PC-9 (cell line): ENCODE data around the gene ATP1A2. TPM values are rescaled to one million over a fixed set of nuclear protein-coding genes. Genes with fewer than 3 reads are reported as not detected.

Source experiments
- BruUV-seq: library from RNA; stranded (reverse); fragments of 400-500 nt; replicated peaks from 2 replicates; lab custom pipeline; 2021; lab: Mats Ljungman, UMichigan
- CTCF ChIA-PET: fragments of 300-600 bp; sonication (Branson Sonifier 250); formaldehyde crosslinking; loops from one replicate; lab custom pipeline; 2022; ENCODE audit warnings: antibody characterized with exemption; lab: Charles Lee
- POLR2A ChIA-PET: fragments of 300-600 bp; sonication (Branson Sonifier 250); formaldehyde crosslinking; loops from one replicate; lab custom pipeline; 2022; ENCODE audit warnings: antibody characterized with exemption; ENCODE audit not compliant: unreplicated experiment; lab: Charles Lee
- DNase-seq, 2 experiments: peaks; one replicate each; pipeline versions ENCODE4 v3.0.0 to v3.0.0-alpha.2; 2015 to 2022; ENCODE audit warnings: mixed read lengths in 1 of 2
- H2AFZ ChIP-seq: fragments of 200-600 bp; sonication (generic); 2 replicates; pipeline ENCODE4 v1.8.1; 2017; ENCODE audit warnings: antibody characterized with exemption
- H3F3A ChIP-seq: fragments of 200-600 bp; sonication (generic); 2 replicates; pipeline ENCODE4 v1.8.1; 2017; ENCODE audit warnings: antibody characterized with exemption, mild to moderate bottlenecking, low read depth; ENCODE audit not compliant: insufficient read depth
- H3K27ac ChIP-seq: fragments of 200-600 bp; sonication (generic); 2 replicates; pipeline ENCODE4 v1.6.1; 2016; ENCODE audit warnings: mixed run types
- H3K27me3 ChIP-seq: fragments of 200-600 bp; sonication (generic); 2 replicates; pipeline ENCODE4 v1.6.1; 2016; ENCODE audit warnings: low read depth, mixed run types; ENCODE audit not compliant: insufficient read depth
- H3K36me3 ChIP-seq: fragments of 200-600 bp; sonication (generic); 2 replicates; pipeline ENCODE4 v1.6.1; 2016; ENCODE audit warnings: low read depth, mixed run types
- H3K4me1 ChIP-seq: fragments of 200-600 bp; sonication (generic); replicated peaks from 2 replicates; pipeline ENCODE4 v1.6.1; 2016; ENCODE audit warnings: mixed run types; ENCODE audit not compliant: insufficient read depth
- H3K4me2 ChIP-seq: fragments of 200-600 bp; sonication (generic); 2 replicates; pipeline ENCODE4 v1.6.1; 2017; ENCODE audit warnings: mixed run types
- H3K4me3 ChIP-seq: fragments of 200-600 bp; sonication (generic); 2 replicates; pipeline ENCODE4 v1.6.1; 2016; ENCODE audit warnings: mixed run types
- H3K79me2 ChIP-seq: fragments of 200-600 bp; sonication (generic); 2 replicates; pipeline ENCODE4 v1.6.1; 2017; ENCODE audit warnings: low read depth, mixed run types
- H3K9me2 ChIP-seq: fragments of 200-600 bp; sonication (generic); 2 replicates; pipeline ENCODE4 v1.8.1; 2017; ENCODE audit warnings: mild to moderate bottlenecking; ENCODE audit not compliant: insufficient read depth
- H3K9me3 ChIP-seq: fragments of 200-600 bp; sonication (generic); 2 replicates; pipeline ENCODE4 v1.8.1; 2016; ENCODE audit warnings: low read depth; ENCODE audit not compliant: insufficient read depth
- H4K20me1 ChIP-seq: fragments of 200-600 bp; sonication (generic); 2 replicates; pipeline ENCODE4 v1.8.1; 2017; ENCODE audit not compliant: insufficient read depth
- EZH2 ChIP-seq: fragments of 200-600 bp; sonication (generic); IDR thresholded peaks from 2 replicates; pipeline ENCODE4 v1.8.0; 2017; ENCODE audit warnings: antibody characterized with exemption, low read depth
- intact Hi-C: fragments of 100-400 bp; cut with micrococcal nuclease; formaldehyde crosslinking; loops from one replicate; pipeline ENCODE4 v1.10.0; 2022; ENCODE audit not compliant: unreplicated experiment
- total RNA-seq: library from RNA; stranded (reverse); gene quantifications from 2 replicates; pipeline ENCODE4 v1.2.3, GENCODE V29; 2021
- TF ChIP-seq, protein P1 (sequence below): fragments of 200-600 bp; sonication (generic); conservative IDR thresholded peaks from 2 replicates; pipeline ENCODE4 v1.6.1; 2017; ENCODE audit warnings: mixed run types, antibody characterized with exemption, mild to moderate bottlenecking, moderate library complexity

Gene ATP1A2
- total RNA-seq, 1 experiment from 2014 or later = 1.1 TPM

DNA sequence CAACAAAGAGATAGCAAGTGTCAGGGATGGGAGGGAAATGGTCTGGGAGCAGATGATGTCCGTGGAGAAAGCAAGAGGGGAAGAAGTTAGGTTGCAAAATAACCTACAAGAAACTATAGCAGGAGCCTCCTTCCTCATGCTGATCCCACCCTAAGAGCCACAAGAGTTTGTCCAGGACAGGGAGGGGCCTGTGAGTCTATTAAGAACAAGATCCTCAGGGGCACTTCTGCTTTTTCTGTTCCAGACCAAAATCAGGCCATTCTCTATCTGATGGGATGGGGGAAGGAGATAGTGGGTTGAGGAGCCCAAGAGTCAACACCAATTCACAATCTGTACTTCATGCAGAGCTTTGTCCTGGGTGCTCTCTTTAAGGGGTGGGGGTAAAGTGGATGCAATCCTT lies 28.1 kb downstream of the ATP1A2 start:
- TF ChIP-seq EZH2 = no peak
- TF ChIP-seq, protein P1, sequence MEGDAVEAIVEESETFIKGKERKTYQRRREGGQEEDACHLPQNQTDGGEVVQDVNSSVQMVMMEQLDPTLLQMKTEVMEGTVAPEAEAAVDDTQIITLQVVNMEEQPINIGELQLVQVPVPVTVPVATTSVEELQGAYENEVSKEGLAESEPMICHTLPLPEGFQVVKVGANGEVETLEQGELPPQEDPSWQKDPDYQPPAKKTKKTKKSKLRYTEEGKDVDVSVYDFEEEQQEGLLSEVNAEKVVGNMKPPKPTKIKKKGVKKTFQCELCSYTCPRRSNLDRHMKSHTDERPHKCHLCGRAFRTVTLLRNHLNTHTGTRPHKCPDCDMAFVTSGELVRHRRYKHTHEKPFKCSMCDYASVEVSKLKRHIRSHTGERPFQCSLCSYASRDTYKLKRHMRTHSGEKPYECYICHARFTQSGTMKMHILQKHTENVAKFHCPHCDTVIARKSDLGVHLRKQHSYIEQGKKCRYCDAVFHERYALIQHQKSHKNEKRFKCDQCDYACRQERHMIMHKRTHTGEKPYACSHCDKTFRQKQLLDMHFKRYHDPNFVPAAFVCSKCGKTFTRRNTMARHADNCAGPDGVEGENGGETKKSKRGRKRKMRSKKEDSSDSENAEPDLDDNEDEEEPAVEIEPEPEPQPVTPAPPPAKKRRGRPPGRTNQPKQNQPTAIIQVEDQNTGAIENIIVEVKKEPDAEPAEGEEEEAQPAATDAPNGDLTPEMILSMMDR = no peak
- no peaks in the 10 kb centered on the region for H3K9me3 ChIP-seq
- H3K27me3 ChIP-seq = no peaks in the 10 kb centered on the region; the same call in 1 of the 2 replicates
- H3K27ac ChIP-seq = no peak overlapping the region
- ChIA-PET POLR2A (no interaction called here), CTCF (no interaction called here)
- no peaks in the 10 kb centered on the region for H3K79me2 ChIP-seq
- no peaks in the 10 kb centered on the region for H3K4me1 ChIP-seq
- H3K4me3 ChIP-seq = no peak overlapping the region
- no peaks in the 10 kb centered on the region for H3F3A ChIP-seq
- H3K36me3 ChIP-seq = no peaks in the 10 kb centered on the region
- no peak for DNase-seq
- no peaks in the 10 kb centered on the region for H4K20me1 ChIP-seq
- BruUV-seq = no TSS peak
- no peaks in the 10 kb centered on the region; the same call in 1 of the 2 replicates for H3K9me2 ChIP-seq
- intact Hi-C loops = no loop called here
- H2AFZ ChIP-seq = no peak overlapping the region
- no peak overlapping the region for H3K4me2 ChIP-seq

DNA sequence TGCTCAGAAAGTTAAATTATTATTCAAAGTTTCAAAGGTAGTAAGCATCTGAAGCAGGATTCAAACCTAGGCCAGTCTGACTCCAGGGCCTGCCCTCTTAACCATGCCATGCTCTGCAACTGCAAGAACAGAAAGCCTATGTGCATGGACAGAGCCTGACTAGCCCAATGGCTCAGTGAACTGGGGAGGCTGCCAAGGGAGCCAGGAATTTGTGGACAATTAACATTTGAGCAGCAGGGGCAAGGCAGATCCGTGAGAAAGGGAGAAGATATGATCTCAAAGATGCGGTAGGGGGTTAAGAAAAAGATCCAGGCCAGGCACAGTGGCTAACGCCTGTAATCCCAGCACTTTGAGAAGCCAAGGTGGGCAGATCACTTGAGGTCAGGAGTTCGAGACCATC lies 29.4 kb downstream of the ATP1A2 start:
- H3K9me3 ChIP-seq = no peaks in the 10 kb centered on the region; the same call in 1 of the 2 replicates
- no peaks in the 10 kb centered on the region for H3K79me2 ChIP-seq
- H3K4me3 ChIP-seq = no peak overlapping the region
- ChIA-PET CTCF (no interaction called here), POLR2A (no interaction called here)
- peaks cover 7% of the 10 kb centered on the region; the same call in 1 of the 2 replicates for H3K4me1 ChIP-seq
- intact Hi-C loops = no loop called here
- no peak overlapping the region for H3K27ac ChIP-seq
- H2AFZ ChIP-seq = no peak overlapping the region
- DNase-seq = no peak
- H3K9me2 ChIP-seq = no peaks in the 10 kb centered on the region; the same call in 1 of the 2 replicates
- TF ChIP-seq EZH2 = no peak
- H3K36me3 ChIP-seq = no peaks in the 10 kb centered on the region
- no peaks in the 10 kb centered on the region; the same call in 1 of the 2 replicates for H3K27me3 ChIP-seq
- no peak overlapping the region for H3K4me2 ChIP-seq
- BruUV-seq = no TSS peak
- no peaks in the 10 kb centered on the region; the same call in 1 of the 2 replicates for H3F3A ChIP-seq
- H4K20me1 ChIP-seq = no peaks in the 10 kb centered on the region

DNA sequence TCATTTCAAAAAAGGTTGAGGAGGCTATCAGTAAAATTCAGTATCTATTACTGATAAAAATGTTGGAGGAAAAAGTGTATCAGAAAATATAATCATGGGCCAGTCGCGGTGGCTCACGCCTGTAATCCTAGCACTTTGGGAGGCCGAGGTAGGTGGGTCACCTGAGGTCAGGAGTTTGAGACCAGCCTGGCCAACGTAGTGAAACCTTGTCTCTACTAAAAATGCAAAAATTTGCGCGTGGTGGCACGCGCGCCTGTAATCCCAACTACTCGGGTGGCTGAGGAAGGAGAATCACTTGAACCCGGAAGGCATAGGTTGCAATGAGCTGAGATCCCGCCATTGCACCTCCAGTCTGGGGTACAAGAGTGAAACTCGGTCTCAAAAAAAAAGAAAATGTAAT lies 30.5 kb downstream of the ATP1A2 start:
- Histone ChIP-seq H3K27ac (no peak overlapping the region), H3K4me2 (no peak overlapping the region), H3K9me2 (no peaks in the 10 kb centered on the region; the same call in 1 of the 2 replicates), H4K20me1 (no peaks in the 10 kb centered on the region), H3K27me3 (no peaks in the 10 kb centered on the region; the same call in 1 of the 2 replicates), H2AFZ (no peak overlapping the region), H3K4me1 (peaks cover 7% of the 10 kb centered on the region; the same call in 1 of the 2 replicates), H3K9me3 (no peaks in the 10 kb centered on the region; the same call in 1 of the 2 replicates), H3F3A (no peaks in the 10 kb centered on the region; the same call in 1 of the 2 replicates), H3K36me3 (no peaks in the 10 kb centered on the region), H3K4me3 (no peak overlapping the region), H3K79me2 (no peaks in the 10 kb centered on the region)
- no peak for TF ChIP-seq EZH2
- TF ChIP-seq, protein P1 = no peak
- no peak for DNase-seq
- no TSS peak for BruUV-seq
- intact Hi-C loops = no loop called here
- ChIA-PET CTCF (no interaction called here), POLR2A (interaction anchor here (0.7 kb wide), 1 partner anchor 40 kb away, joined by 24 read pairs; no protein-coding TSS in a partner anchor)
